KOPT-K1 (cell line): ENCODE data around the gene GCLM.

Source experiments
- H3K27ac ChIP-seq: fragments of 200-600 bp; sonication (generic); 2 replicates; pipeline ENCODE4 v1.5.1; 2016; ENCODE audit warnings: antibody characterized with exemption, mild to moderate bottlenecking, low read depth, low read length; ENCODE audit not compliant: poor library complexity, severe bottlenecking
- H3K36me3 ChIP-seq: fragments of 200-600 bp; sonication (generic); 2 replicates; pipeline ENCODE4 v1.5.1; 2017; ENCODE audit warnings: antibody characterized with exemption, mild to moderate bottlenecking, low read length, moderate library complexity; ENCODE audit not compliant: insufficient read depth
- H3K9me3 ChIP-seq: fragments of 200-600 bp; sonication (generic); 2 replicates; pipeline ENCODE4 v1.5.1; 2017; ENCODE audit warnings: antibody characterized with exemption, low read length, mild to moderate bottlenecking; ENCODE audit not compliant: insufficient read depth, poor library complexity, severe bottlenecking

The GCLM gene

GRCh38 chr1:93906480-93906879 is 2.8 kb downstream of the GCLM start:
- Histone ChIP-seq H3K27ac (no peak overlapping the region), H3K9me3 (peaks cover 6% of the 10 kb centered on the region), H3K36me3 (no peaks in the 10 kb centered on the region; the same call in 1 of the 2 replicates)

- Histone ChIP-seq H3K36me3 (peaks cover 6% of the 10 kb centered on the region), H3K9me3 (peaks cover under 1% of the 10 kb centered on the region), H3K27ac (no peak overlapping the region)
Measured at GRCh38 chr1:93905734-93906133, 3.5 kb downstream of the GCLM start.

GRCh38 chr1:93905051-93905450 is 4.2 kb downstream of the GCLM start:
- H3K27ac ChIP-seq: peak overlapping the region; percentile 9
- H3K36me3 ChIP-seq: peaks cover 12% of the 10 kb centered on the region
- no peaks in the 10 kb centered on the region for H3K9me3 ChIP-seq

- H3K27ac ChIP-seq: no peak overlapping the region
- H3K9me3 ChIP-seq: no peaks in the 10 kb centered on the region
- peaks cover 16% of the 10 kb centered on the region for H3K36me3 ChIP-seq
Measured at GRCh38 chr1:93904228-93904627, 5.0 kb downstream of the GCLM start.

- Histone ChIP-seq H3K9me3 (no peaks in the 10 kb centered on the region), H3K36me3 (peaks cover 44% of the 10 kb centered on the region), H3K27ac (no peak overlapping the region)
Measured at GRCh38 chr1:93900723-93901504, 8.3 kb downstream of the GCLM start.

GRCh38 chr1:93899543-93900207 is 9.6 kb downstream of the GCLM start:
- Histone ChIP-seq H3K27ac (no peak overlapping the region), H3K9me3 (no peaks in the 10 kb centered on the region), H3K36me3 (peaks cover 54% of the 10 kb centered on the region)

GRCh38 chr1:93888900-93889299 is 20.3 kb downstream of the GCLM start:
- H3K27ac ChIP-seq: no peak overlapping the region
- H3K9me3 ChIP-seq: no peaks in the 10 kb centered on the region
- H3K36me3 ChIP-seq: peaks cover 37% of the 10 kb centered on the region

- H3K27ac ChIP-seq: no peak overlapping the region
- H3K9me3 ChIP-seq: no peaks in the 10 kb centered on the region
Measured at GRCh38 chr1:93882269-93882668, 27.0 kb downstream of the GCLM start.

GRCh38 chr1:93880731-93881130 is 28.5 kb downstream of the GCLM start:
- H3K36me3 ChIP-seq: peaks cover 28% of the 10 kb centered on the region
- no peaks in the 10 kb centered on the region for H3K9me3 ChIP-seq
- H3K27ac ChIP-seq: no peak overlapping the region

More at GRCh38 chr1:93882269-93882668, 27.0 kb downstream of the GCLM start:
- H3K36me3 ChIP-seq: peaks cover 12% of the 10 kb centered on the region

- Histone ChIP-seq H3K9me3 (no peaks in the 10 kb centered on the region), H3K36me3 (peaks cover 44% of the 10 kb centered on the region), H3K27ac (peak within 1 kb of the TSS; percentile 80)
Measured at GRCh38 chr1:93878889-93879586, 30.2 kb downstream of the GCLM start, which contains the start of gene DNTTIP2. DNTTIP2 (minus strand) TSS chr1:93879206; CDS start chr1:93879148, 58 bp downstream.

- peak overlapping the region; percentile 80 for H3K27ac ChIP-seq
- no peaks in the 10 kb centered on the region for H3K9me3 ChIP-seq
- peaks cover 49% of the 10 kb centered on the region for H3K36me3 ChIP-seq
Measured at GRCh38 chr1:93878501-93878888, 30.7 kb downstream of the GCLM start.

- no peaks in the 10 kb centered on the region for H3K9me3 ChIP-seq
- no peak overlapping the region for H3K27ac ChIP-seq
- peaks cover 53% of the 10 kb centered on the region for H3K36me3 ChIP-seq
Measured at GRCh38 chr1:93877529-93877928, 31.7 kb downstream of the GCLM start.

- H3K9me3 ChIP-seq: no peaks in the 10 kb centered on the region
- no peak overlapping the region for H3K27ac ChIP-seq
- H3K36me3 ChIP-seq: peaks cover 66% of the 10 kb centered on the region
Measured at GRCh38 chr1:93876244-93876643, 33.0 kb downstream of the GCLM start.

GRCh38 chr1:93874025-93874651 is 35.1 kb downstream of the GCLM start:
- Histone ChIP-seq H3K36me3 (peaks cover 87% of the 10 kb centered on the region), H3K9me3 (no peaks in the 10 kb centered on the region), H3K27ac (no peak overlapping the region)

- Histone ChIP-seq H3K36me3 (peaks cover 95% of the 10 kb centered on the region), H3K9me3 (no peaks in the 10 kb centered on the region), H3K27ac (no peak overlapping the region)
Measured at GRCh38 chr1:93871366-93871765, 37.9 kb downstream of the GCLM start.
